Measurements from ENCODE around the gene ZNF467. TPM values are rescaled to one million over a fixed set of nuclear protein-coding genes. Genes with fewer than 3 reads are reported as not detected.

Gene ZNF467
- total RNA-seq, 1 experiment from 2014 or later: 18.1 TPM

DNA sequence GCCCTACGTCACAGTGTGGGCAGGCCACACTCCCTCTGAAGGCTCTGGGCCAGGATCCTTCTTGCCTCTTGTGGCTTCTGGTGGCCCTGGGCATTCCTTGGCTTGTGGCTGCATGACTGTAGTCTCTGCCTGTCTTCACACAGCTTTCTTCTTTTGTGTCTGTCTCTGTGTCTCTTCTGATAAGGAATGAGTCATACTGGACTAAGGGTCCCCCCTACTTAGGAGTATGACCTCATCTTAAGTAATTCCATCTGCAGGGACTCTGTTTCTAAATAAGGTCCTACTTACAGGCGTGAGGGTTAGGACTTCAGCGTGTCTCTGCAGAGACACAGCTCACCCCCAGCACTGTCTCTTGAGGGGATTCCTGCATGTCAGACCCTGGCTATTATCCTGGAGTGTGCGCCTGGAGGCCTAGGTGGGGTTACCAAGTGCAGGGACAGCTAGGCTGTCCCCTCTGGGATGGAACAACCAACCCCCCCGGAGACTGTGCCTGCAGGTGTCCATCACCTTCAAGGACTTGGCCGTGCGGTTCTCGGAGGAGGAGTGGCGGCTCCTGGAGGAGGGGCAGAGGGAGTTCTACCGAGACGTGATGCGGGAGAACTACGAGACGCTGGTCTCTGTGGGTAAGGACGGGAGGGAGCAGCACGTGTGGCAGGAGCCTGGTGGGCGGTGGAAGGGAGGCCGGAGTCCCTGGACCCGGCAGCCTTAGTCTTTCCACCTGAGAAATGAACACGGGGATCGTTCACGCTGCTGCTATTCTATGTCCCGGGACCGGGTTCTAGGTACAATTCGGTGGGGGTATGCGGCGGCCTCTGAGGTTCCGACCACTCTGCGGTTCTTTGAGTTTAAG is 54.1 kb downstream of the ZNF467 start:
- ATAC-seq (no peak), DNase-seq (ENCODE audit: low read depth, low spot score) (no peak)
- TF ChIP-seq, protein P1, sequence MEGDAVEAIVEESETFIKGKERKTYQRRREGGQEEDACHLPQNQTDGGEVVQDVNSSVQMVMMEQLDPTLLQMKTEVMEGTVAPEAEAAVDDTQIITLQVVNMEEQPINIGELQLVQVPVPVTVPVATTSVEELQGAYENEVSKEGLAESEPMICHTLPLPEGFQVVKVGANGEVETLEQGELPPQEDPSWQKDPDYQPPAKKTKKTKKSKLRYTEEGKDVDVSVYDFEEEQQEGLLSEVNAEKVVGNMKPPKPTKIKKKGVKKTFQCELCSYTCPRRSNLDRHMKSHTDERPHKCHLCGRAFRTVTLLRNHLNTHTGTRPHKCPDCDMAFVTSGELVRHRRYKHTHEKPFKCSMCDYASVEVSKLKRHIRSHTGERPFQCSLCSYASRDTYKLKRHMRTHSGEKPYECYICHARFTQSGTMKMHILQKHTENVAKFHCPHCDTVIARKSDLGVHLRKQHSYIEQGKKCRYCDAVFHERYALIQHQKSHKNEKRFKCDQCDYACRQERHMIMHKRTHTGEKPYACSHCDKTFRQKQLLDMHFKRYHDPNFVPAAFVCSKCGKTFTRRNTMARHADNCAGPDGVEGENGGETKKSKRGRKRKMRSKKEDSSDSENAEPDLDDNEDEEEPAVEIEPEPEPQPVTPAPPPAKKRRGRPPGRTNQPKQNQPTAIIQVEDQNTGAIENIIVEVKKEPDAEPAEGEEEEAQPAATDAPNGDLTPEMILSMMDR (IDR thresholded peaks at IDR 0.05): no peak
- Histone ChIP-seq H3K36me3 (ENCODE audit: control insufficient read depth, insufficient read depth, low read length) (no peaks in the 10 kb centered on the region), H3K27me3 (ENCODE audit: control insufficient read depth, insufficient read depth, low read length) (no peaks in the 10 kb centered on the region), H3K27ac (ENCODE audit: low read length) (no peak overlapping the region), H3K4me1 (ENCODE audit: control insufficient read depth, insufficient read depth, low read length) (no peaks in the 10 kb centered on the region), H3K9me3 (ENCODE audit: control insufficient read depth, insufficient read depth, low read depth, low read length) (no peaks in the 10 kb centered on the region), H3K4me3 (ENCODE audit: low read depth in 2 of 2, low read length in 2 of 2) (no peak overlapping the region)
- intact Hi-C loops (cut with micrococcal nuclease; ENCODE audit: unreplicated experiment): no loop called here
- in situ Hi-C loops (cut with HindIII; ENCODE audit: low pct_unique_long_range_greater_than_20kb, low sequenced_read_pairs): no loop called here
- BruUV-seq (replicated peaks): no TSS peak
- ChIA-PET POLR2A (no interaction called here), CTCF (no interaction called here)

- TF ChIP-seq POLR2AphosphoS5 (IDR thresholded peaks at IDR 0.05; ENCODE audit: low read depth, low read length) (no peak), TCF7L2 (IDR thresholded peaks at IDR 0.05; ENCODE audit: low read depth, low read length) (no peak), REST (IDR thresholded peaks at IDR 0.05; ENCODE audit: insufficient read depth in 1 of 2, low read depth in 2 of 2, low read length in 1 of 2) (no peak), SIN3A (IDR thresholded peaks at IDR 0.05; ENCODE audit: borderline replicate concordance, insufficient read depth, low read depth, low read length) (no peak)
- TF ChIP-seq, protein P1 (IDR thresholded peaks at IDR 0.05): no peak
- POLR2A ChIA-PET: no interaction called here
- no TSS peak for BruUV-seq (replicated peaks)
- no peaks in the 10 kb centered on the region for H3K27me3 ChIP-seq (ENCODE audit: control insufficient read depth, insufficient read depth, low read length)
- in situ Hi-C loops (cut with HindIII; ENCODE audit: low pct_unique_long_range_greater_than_20kb, low sequenced_read_pairs) (no loop called here), intact Hi-C loops (cut with micrococcal nuclease; ENCODE audit: unreplicated experiment) (no loop called here)
- no peak for ATAC-seq
- H3K4me3 ChIP-seq (ENCODE audit: low read depth in 2 of 2, low read length in 2 of 2): no peak overlapping the region
- no peak for DNase-seq (ENCODE audit: low read depth, low spot score)
- no peaks in the 10 kb centered on the region for H3K36me3 ChIP-seq (ENCODE audit: control insufficient read depth, insufficient read depth, low read length)
- H3K9me3 ChIP-seq (ENCODE audit: control insufficient read depth, insufficient read depth, low read depth, low read length): no peaks in the 10 kb centered on the region
- CTCF ChIA-PET: no interaction called here
- H3K4me1 ChIP-seq (ENCODE audit: control insufficient read depth, insufficient read depth, low read length): peaks cover 3% of the 10 kb centered on the region; the same call in 1 of the 2 replicates
- H3K27ac ChIP-seq (ENCODE audit: low read length): no peak overlapping the region
These were observed 54.7 kb downstream of the ZNF467 start for GRCh38 chr7:149718730-149719049.

Data from Panc1 (cell line).